Astrocyte (in vitro differentiated cells and primary cell): ENCODE measurements around the gene VAC14.

Source experiments
- EZH2 ChIP-seq: IDR thresholded peaks from 2 replicates; pipeline ENCODE4 v1.6.1; 2012; ENCODE audit warnings: mild to moderate bottlenecking, low read length, inconsistent platforms; ENCODE audit not compliant: insufficient read depth
- TF ChIP-seq, protein P1 (sequence below): IDR thresholded peaks from 2 replicates; pipeline ENCODE4 v1.5.1; 2011; ENCODE audit warnings: low read depth, mild to moderate bottlenecking, inconsistent platforms, low read length, moderate library complexity; ENCODE audit not compliant: insufficient read depth

DNA sequence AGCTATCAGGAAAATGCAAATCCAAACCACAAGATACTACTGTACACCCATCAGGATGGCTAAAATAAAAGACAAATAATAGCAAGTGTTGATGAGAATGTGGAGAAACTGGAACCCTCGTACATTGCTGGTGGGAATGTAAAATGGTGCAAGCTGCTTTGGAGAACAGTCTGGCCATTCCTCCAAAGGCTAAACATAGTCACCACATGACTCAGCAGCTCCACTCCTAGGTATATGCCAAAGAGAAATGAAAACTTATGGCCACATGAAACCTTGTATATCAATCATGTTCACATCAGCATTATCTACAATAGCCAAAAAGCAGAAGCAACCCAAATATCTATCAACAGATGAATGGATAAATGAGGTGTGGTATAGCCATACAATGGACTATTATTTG lies 28.5 kb downstream of the VAC14 start:
- no peak for TF ChIP-seq EZH2
- TF ChIP-seq, protein P1, sequence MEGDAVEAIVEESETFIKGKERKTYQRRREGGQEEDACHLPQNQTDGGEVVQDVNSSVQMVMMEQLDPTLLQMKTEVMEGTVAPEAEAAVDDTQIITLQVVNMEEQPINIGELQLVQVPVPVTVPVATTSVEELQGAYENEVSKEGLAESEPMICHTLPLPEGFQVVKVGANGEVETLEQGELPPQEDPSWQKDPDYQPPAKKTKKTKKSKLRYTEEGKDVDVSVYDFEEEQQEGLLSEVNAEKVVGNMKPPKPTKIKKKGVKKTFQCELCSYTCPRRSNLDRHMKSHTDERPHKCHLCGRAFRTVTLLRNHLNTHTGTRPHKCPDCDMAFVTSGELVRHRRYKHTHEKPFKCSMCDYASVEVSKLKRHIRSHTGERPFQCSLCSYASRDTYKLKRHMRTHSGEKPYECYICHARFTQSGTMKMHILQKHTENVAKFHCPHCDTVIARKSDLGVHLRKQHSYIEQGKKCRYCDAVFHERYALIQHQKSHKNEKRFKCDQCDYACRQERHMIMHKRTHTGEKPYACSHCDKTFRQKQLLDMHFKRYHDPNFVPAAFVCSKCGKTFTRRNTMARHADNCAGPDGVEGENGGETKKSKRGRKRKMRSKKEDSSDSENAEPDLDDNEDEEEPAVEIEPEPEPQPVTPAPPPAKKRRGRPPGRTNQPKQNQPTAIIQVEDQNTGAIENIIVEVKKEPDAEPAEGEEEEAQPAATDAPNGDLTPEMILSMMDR = no peak
